ENCODE data around the gene HNRNPA3. TPM values are rescaled to one million over a fixed set of nuclear protein-coding genes. Genes with fewer than 3 reads are reported as not detected.
"Not testable (repeated sequence)": the region's sequence is repeated elsewhere in the genome, so short reads cannot be mapped to it uniquely, and the experiment has no call there.

HNRNPA3 gene
- total RNA-seq, 1 donor from 2014 or later: 184 TPM

DNA sequence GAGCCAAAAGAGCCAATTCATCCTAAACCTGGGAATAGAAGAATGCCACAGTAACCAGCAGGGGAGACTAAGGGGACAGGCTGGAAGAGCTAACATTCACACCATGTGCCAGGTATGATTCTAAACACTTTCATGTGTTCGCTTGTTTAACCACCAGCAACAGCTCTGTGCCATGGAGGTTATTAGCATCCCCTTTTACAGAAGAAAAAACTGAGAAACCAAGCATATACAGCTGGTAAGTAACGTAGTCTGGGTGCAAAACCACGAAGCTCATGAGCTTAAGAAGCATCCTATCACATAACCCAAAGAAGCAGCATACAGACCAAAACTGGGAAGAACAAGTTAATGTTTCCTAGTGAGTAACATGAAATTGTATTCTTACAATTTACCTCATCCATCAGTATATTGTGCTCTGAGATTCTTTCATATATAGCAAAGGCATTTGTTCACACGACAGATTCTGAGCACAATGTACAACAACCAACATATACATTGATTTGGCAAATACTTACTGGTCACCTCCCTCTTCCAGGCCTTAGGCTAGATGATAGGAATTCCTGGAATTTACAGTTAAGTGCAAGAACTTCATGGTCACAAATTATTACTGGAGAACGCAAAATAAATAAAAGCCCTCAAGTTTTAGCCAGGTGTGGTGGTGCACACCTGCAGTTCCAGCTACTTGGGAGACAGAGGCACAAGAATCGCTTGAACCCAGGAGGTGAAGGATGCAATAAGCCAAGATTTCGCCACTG, 36.5 kb upstream of the HNRNPA3 start:
- Histone ChIP-seq H3K27ac (ENCODE audit: low read depth, low read length) (no peak overlapping the region), H3K79me2 (ENCODE audit: insufficient read depth, low read length) (no peaks in the 10 kb centered on the region), H3K4me1 (ENCODE audit: insufficient read depth, low read length) (peaks cover 7% of the 10 kb centered on the region), H3K36me3 (ENCODE audit: insufficient read depth, low read length) (no peaks in the 10 kb centered on the region), H3K9me3 (ENCODE audit: insufficient read depth, low read depth, low read length) (no peaks in the 10 kb centered on the region), H3K9ac (ENCODE audit: low read length) (no peak overlapping the region), H3K4me2 (ENCODE audit: low read length) (no peak overlapping the region), H4K20me1 (ENCODE audit: insufficient read depth, low read length) (no peaks in the 10 kb centered on the region), H3K27me3 (ENCODE audit: insufficient read depth, low read length) (no peaks in the 10 kb centered on the region), H3K4me3 (ENCODE audit: insufficient read depth, low read depth, low read length) (no peak overlapping the region), H2AFZ (ENCODE audit: low read depth, low read length) (no peak overlapping the region)
- Mint-ChIP-seq H3K27ac (ENCODE audit: unreplicated experiment) (no peak overlapping the region), H3K9me3 (ENCODE audit: unreplicated experiment) (peaks cover under 1% of the 10 kb centered on the region), H3K36me3 (ENCODE audit: low read depth, unreplicated experiment) (no peaks in the 10 kb centered on the region), H3K27me3 (ENCODE audit: low read depth, unreplicated experiment) (no peaks in the 10 kb centered on the region), H3K4me3 (ENCODE audit: unreplicated experiment) (no peak overlapping the region), H3K4me1 (ENCODE audit: low read depth, unreplicated experiment) (peaks cover 22% of the 10 kb centered on the region)
- FAIRE-seq (no peak), DNase-seq (ENCODE audit: low read depth) (no peak)
- TF ChIP-seq, protein P1, sequence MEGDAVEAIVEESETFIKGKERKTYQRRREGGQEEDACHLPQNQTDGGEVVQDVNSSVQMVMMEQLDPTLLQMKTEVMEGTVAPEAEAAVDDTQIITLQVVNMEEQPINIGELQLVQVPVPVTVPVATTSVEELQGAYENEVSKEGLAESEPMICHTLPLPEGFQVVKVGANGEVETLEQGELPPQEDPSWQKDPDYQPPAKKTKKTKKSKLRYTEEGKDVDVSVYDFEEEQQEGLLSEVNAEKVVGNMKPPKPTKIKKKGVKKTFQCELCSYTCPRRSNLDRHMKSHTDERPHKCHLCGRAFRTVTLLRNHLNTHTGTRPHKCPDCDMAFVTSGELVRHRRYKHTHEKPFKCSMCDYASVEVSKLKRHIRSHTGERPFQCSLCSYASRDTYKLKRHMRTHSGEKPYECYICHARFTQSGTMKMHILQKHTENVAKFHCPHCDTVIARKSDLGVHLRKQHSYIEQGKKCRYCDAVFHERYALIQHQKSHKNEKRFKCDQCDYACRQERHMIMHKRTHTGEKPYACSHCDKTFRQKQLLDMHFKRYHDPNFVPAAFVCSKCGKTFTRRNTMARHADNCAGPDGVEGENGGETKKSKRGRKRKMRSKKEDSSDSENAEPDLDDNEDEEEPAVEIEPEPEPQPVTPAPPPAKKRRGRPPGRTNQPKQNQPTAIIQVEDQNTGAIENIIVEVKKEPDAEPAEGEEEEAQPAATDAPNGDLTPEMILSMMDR (IDR thresholded peaks at IDR 0.05; ENCODE audit: insufficient read depth, low read depth, low read length): no peak
- TF ChIP-seq EZH2 (IDR thresholded peaks at IDR 0.05; ENCODE audit: insufficient read depth, low read length): no peak

DNA sequence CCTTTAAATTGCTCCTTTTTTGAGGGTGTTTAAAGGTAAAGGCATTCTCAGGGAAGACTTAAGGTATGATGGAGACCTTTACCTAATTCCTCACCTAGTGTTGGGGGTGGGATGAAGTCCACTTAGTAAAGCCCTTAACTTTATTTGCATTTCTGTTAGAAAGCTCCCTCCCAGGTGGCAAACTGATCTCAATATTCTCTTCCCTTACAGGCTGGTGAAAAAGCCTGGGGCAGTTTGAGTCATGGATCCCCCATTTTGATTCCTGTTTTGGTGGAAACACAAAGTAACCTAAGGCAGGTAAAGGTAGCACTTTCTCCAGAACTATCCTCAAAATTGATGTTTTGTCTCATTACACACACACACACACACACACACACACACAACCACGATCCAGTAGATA, 33.8 kb upstream of the HNRNPA3 start:
- peaks cover 15% of the 10 kb centered on the region for H3K4me1 Mint-ChIP-seq (ENCODE audit: low read depth, unreplicated experiment)
- no peaks in the 10 kb centered on the region for H3K4me1 ChIP-seq (ENCODE audit: insufficient read depth, low read length)
- H3K27ac Mint-ChIP-seq (ENCODE audit: unreplicated experiment): no peak overlapping the region
- no peaks in the 10 kb centered on the region for H3K9me3 Mint-ChIP-seq (ENCODE audit: unreplicated experiment)
- no peaks in the 10 kb centered on the region for H3K27me3 ChIP-seq (ENCODE audit: insufficient read depth, low read length)
- no peak for DNase-seq (ENCODE audit: low read depth)
- no peaks in the 10 kb centered on the region for H3K79me2 ChIP-seq (ENCODE audit: insufficient read depth, low read length)
- no peak overlapping the region for H3K9ac ChIP-seq (ENCODE audit: low read length)
- H3K4me3 ChIP-seq (ENCODE audit: insufficient read depth, low read depth, low read length): no peak overlapping the region
- no peak for FAIRE-seq
- no peaks in the 10 kb centered on the region for H3K27me3 Mint-ChIP-seq (ENCODE audit: low read depth, unreplicated experiment)
- no peak overlapping the region for H3K4me2 ChIP-seq (ENCODE audit: low read length)
- no peak for TF ChIP-seq EZH2 (IDR thresholded peaks at IDR 0.05; ENCODE audit: insufficient read depth, low read length)
- TF ChIP-seq, protein P1 (IDR thresholded peaks at IDR 0.05; ENCODE audit: insufficient read depth, low read depth, low read length): no peak
- no peak overlapping the region for H3K27ac ChIP-seq (ENCODE audit: low read depth, low read length)
- H3K36me3 ChIP-seq (ENCODE audit: insufficient read depth, low read length): no peaks in the 10 kb centered on the region
- H4K20me1 ChIP-seq (ENCODE audit: insufficient read depth, low read length): no peaks in the 10 kb centered on the region
- no peaks in the 10 kb centered on the region for H3K36me3 Mint-ChIP-seq (ENCODE audit: low read depth, unreplicated experiment)
- H2AFZ ChIP-seq (ENCODE audit: low read depth, low read length): no peak overlapping the region
- H3K4me3 Mint-ChIP-seq (ENCODE audit: unreplicated experiment): no peak overlapping the region
- no peaks in the 10 kb centered on the region for H3K9me3 ChIP-seq (ENCODE audit: insufficient read depth, low read depth, low read length)

DNA sequence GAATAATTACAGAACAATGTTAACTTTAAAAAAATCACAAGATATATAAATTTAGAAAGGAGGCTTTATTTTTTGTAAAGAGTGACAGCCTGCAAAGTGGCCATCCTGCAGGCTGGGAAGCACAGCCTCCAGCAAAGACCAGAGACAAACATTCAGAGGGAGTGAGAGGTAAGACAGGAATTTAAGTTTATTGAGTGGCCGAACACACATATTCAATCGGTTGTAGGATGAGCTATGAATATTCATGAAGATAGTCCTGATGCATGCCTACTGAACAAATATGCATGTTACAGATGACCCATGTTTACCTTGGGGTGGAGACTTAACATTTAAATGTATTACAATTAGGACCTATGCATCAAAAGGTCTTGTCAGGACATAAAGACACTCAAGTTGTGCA, 33.4 kb upstream of the HNRNPA3 start:
- no peaks in the 10 kb centered on the region for H3K79me2 ChIP-seq (ENCODE audit: insufficient read depth, low read length)
- peaks cover 15% of the 10 kb centered on the region for H3K4me1 Mint-ChIP-seq (ENCODE audit: low read depth, unreplicated experiment)
- no peaks in the 10 kb centered on the region for H3K9me3 ChIP-seq (ENCODE audit: insufficient read depth, low read depth, low read length)
- no peaks in the 10 kb centered on the region for H3K27me3 ChIP-seq (ENCODE audit: insufficient read depth, low read length)
- H3K36me3 Mint-ChIP-seq (ENCODE audit: low read depth, unreplicated experiment): no peaks in the 10 kb centered on the region
- H2AFZ ChIP-seq (ENCODE audit: low read depth, low read length): no peak overlapping the region
- no peaks in the 10 kb centered on the region for H3K4me1 ChIP-seq (ENCODE audit: insufficient read depth, low read length)
- no peak overlapping the region for H3K27ac Mint-ChIP-seq (ENCODE audit: unreplicated experiment)
- FAIRE-seq: no peak
- no peaks in the 10 kb centered on the region for H3K9me3 Mint-ChIP-seq (ENCODE audit: unreplicated experiment)
- H3K27me3 Mint-ChIP-seq (ENCODE audit: low read depth, unreplicated experiment): no peaks in the 10 kb centered on the region
- H3K4me3 Mint-ChIP-seq (ENCODE audit: unreplicated experiment): no peak overlapping the region
- TF ChIP-seq, protein P1 (IDR thresholded peaks at IDR 0.05; ENCODE audit: insufficient read depth, low read depth, low read length): no peak
- no peak for TF ChIP-seq EZH2 (IDR thresholded peaks at IDR 0.05; ENCODE audit: insufficient read depth, low read length)
- no peaks in the 10 kb centered on the region for H4K20me1 ChIP-seq (ENCODE audit: insufficient read depth, low read length)
- H3K36me3 ChIP-seq (ENCODE audit: insufficient read depth, low read length): no peaks in the 10 kb centered on the region
- no peak overlapping the region for H3K4me3 ChIP-seq (ENCODE audit: insufficient read depth, low read depth, low read length)
- no peak overlapping the region for H3K9ac ChIP-seq (ENCODE audit: low read length)
- H3K4me2 ChIP-seq (ENCODE audit: low read length): no peak overlapping the region
- DNase-seq (ENCODE audit: low read depth): no peak
- no peak overlapping the region for H3K27ac ChIP-seq (ENCODE audit: low read depth, low read length)

DNA sequence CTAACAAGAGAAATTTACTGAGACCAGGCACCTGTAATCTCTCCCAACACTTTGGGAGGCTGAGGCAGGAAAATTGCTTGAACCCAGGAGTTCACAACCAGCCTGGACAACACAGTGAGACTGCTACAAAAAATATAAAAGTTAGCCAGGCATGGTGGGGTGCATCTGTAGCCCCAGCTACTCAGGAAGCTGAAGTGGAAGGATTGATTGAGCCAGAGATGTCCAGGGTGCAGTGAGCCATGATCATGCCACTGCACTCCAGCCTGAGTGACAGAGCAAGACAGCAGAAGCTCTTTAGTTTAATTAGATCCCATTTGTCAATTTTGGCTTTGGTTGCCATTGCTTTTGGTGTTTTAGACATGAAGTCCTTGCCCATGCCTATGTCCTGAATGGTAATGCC, 32.9 kb upstream of the HNRNPA3 start:
- not testable (repeated sequence) for H3K27ac ChIP-seq (ENCODE audit: low read depth, low read length)

More for the DNA sequence above, 32.9 kb upstream of the HNRNPA3 start:
- H3K9me3 ChIP-seq (ENCODE audit: insufficient read depth, low read depth, low read length); H3K4me1 ChIP-seq (ENCODE audit: insufficient read depth, low read length); H3K9ac ChIP-seq (ENCODE audit: low read length); H3K79me2 ChIP-seq (ENCODE audit: insufficient read depth, low read length); H4K20me1 ChIP-seq (ENCODE audit: insufficient read depth, low read length); H3K36me3 Mint-ChIP-seq (ENCODE audit: low read depth, unreplicated experiment); H3K4me3 ChIP-seq (ENCODE audit: insufficient read depth, low read depth, low read length); H3K36me3 ChIP-seq (ENCODE audit: insufficient read depth, low read length); H3K9me3 Mint-ChIP-seq (ENCODE audit: unreplicated experiment); H2AFZ ChIP-seq (ENCODE audit: low read depth, low read length); H3K4me2 ChIP-seq (ENCODE audit: low read length); H3K4me3 Mint-ChIP-seq (ENCODE audit: unreplicated experiment); DNase-seq (ENCODE audit: low read depth); H3K27ac Mint-ChIP-seq (ENCODE audit: unreplicated experiment); FAIRE-seq; H3K27me3 Mint-ChIP-seq (ENCODE audit: low read depth, unreplicated experiment); H3K27me3 ChIP-seq (ENCODE audit: insufficient read depth, low read length): not testable (repeated sequence)
- H3K4me1 Mint-ChIP-seq (ENCODE audit: low read depth, unreplicated experiment): peaks cover 13% of the 10 kb centered on the region
